ENCODE measurements around the gene EMC1. TPM values are rescaled to one million over a fixed set of nuclear protein-coding genes. Genes with fewer than 3 reads are reported as not detected.

EMC1 gene
- total and polyA plus RNA-seq, 2 donors (not counting 1 experiment from before 2014, with no cell fraction given): 33.3 to 78.1 TPM

DNA sequence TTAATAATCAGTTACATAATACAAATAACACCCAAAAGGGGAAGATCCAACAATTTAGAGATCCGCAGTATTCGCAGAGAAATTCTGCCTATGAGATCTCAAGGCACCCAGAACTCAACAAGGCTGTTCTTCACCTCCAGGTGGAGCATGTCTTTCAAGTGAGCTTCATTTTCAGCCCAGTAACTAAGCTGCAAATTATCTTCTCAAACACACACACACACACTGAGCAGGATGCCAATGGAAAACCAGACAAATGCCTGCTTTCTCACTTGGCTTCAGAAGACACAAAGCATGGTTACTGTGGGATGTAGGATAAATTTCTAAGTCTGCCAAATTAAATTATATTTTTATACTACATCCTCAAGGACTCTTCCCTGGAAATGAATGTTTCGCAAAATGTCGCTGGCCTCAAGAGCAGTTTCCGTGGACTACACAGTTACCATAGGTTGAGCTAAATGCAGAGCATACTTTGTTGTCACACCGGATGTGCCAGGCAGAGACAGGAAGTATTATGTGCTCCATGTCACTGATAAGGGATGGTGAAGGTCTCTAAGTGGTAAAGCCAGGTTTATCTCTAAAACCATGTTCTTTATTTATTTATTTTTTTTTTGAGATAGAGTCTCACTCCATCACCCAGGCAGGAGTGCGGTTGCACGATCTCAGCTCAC lies 71.6 kb downstream of the EMC1 start:
- no peak overlapping the region for H2AFZ ChIP-seq (ENCODE audit: low read length)
- no peak overlapping the region for H3K4me2 ChIP-seq (ENCODE audit: extremely low read depth, insufficient read depth, low read length)
- peaks cover 22% of the 10 kb centered on the region for H3K36me3 ChIP-seq (ENCODE audit: control insufficient read depth, insufficient read depth, low read length)
- no peaks in the 10 kb centered on the region for H3K9me3 ChIP-seq (ENCODE audit: control insufficient read depth, insufficient read depth, low read depth, low read length)
- no peaks in the 10 kb centered on the region for H3K79me2 ChIP-seq (ENCODE audit: control insufficient read depth, insufficient read depth, low read length)
- no peak overlapping the region for H3K9ac ChIP-seq (ENCODE audit: insufficient read depth, low read length)
- no peaks in the 10 kb centered on the region for H4K20me1 ChIP-seq (ENCODE audit: control insufficient read depth, extremely low read depth, insufficient read depth, low read length)
- H3K4me1 ChIP-seq (ENCODE audit: control insufficient read depth, extremely low read depth, insufficient read depth, low read length): no peaks in the 10 kb centered on the region
- no peak overlapping the region for H3K27ac ChIP-seq (ENCODE audit: insufficient read depth, low read length)
- TF ChIP-seq, protein P1, sequence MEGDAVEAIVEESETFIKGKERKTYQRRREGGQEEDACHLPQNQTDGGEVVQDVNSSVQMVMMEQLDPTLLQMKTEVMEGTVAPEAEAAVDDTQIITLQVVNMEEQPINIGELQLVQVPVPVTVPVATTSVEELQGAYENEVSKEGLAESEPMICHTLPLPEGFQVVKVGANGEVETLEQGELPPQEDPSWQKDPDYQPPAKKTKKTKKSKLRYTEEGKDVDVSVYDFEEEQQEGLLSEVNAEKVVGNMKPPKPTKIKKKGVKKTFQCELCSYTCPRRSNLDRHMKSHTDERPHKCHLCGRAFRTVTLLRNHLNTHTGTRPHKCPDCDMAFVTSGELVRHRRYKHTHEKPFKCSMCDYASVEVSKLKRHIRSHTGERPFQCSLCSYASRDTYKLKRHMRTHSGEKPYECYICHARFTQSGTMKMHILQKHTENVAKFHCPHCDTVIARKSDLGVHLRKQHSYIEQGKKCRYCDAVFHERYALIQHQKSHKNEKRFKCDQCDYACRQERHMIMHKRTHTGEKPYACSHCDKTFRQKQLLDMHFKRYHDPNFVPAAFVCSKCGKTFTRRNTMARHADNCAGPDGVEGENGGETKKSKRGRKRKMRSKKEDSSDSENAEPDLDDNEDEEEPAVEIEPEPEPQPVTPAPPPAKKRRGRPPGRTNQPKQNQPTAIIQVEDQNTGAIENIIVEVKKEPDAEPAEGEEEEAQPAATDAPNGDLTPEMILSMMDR (conservative IDR thresholded peaks at IDR 0.05 in 1 of 2, IDR thresholded peaks at IDR 0.05 in 1 of 2; ENCODE audit: low read depth in 1 of 2, low read length in 2 of 2): peak; percentile 17 to 39
- TF ChIP-seq EZH2 (IDR thresholded peaks at IDR 0.05; ENCODE audit: low read length, missing control alignments): no peak
- no peaks in the 10 kb centered on the region for H3K27me3 ChIP-seq (ENCODE audit: control insufficient read depth, insufficient read depth, low read length)
- peak; percentile 16 to 51 for DNase-seq (ENCODE audit: low read depth in 2 of 2)
- H3K4me3 ChIP-seq (replicated peaks in 1 of 4; ENCODE audit: control extremely low read depth in 1 of 4, insufficient read depth in 1 of 4, low read depth in 3 of 4, low read length in 4 of 4): no peak overlapping the region

DNA sequence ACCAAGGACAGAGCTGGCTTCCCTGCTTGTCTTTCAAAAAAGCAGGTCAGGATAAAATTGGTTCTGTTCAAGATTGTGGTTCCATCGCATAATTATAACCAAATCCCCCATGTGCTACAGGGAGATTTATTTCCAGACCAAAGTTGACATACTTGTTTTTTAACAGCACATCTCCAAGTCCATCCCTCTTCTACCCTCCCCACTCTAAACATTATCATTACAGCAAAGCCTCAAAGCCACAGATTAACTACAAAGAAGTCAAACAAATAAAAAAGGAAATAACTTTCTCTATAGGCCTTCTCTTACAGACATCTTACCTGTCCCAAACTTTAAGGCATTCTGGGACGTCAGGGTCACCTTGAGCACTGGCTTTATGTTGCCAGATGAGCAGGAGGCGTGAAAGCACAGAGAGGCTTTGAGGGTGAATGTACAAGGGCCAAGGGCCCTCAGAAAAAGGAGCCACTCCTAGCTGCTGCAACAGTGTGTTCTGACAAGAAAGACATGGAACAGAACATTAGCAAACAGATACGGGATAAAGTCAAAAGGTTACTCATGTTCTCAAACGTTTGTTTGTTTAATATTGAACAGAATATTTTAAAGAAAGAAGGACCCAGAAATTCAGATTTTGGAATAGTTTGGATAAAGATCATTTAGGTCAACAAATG lies 72.5 kb downstream of the EMC1 start:
- Histone ChIP-seq H3K4me1 (ENCODE audit: control insufficient read depth, extremely low read depth, insufficient read depth, low read length) (no peaks in the 10 kb centered on the region), H3K27me3 (ENCODE audit: control insufficient read depth, insufficient read depth, low read length) (no peaks in the 10 kb centered on the region), H4K20me1 (ENCODE audit: control insufficient read depth, extremely low read depth, insufficient read depth, low read length) (no peaks in the 10 kb centered on the region), H3K9me3 (ENCODE audit: control insufficient read depth, insufficient read depth, low read depth, low read length) (no peaks in the 10 kb centered on the region), H3K27ac (ENCODE audit: insufficient read depth, low read length) (no peak overlapping the region), H3K4me2 (ENCODE audit: extremely low read depth, insufficient read depth, low read length) (no peak overlapping the region), H3K79me2 (ENCODE audit: control insufficient read depth, insufficient read depth, low read length) (no peaks in the 10 kb centered on the region), H3K9ac (ENCODE audit: insufficient read depth, low read length) (no peak overlapping the region), H2AFZ (ENCODE audit: low read length) (no peak overlapping the region), H3K4me3 (replicated peaks in 1 of 4; ENCODE audit: control extremely low read depth in 1 of 4, insufficient read depth in 1 of 4, low read depth in 3 of 4, low read length in 4 of 4) (no peak overlapping the region), H3K36me3 (ENCODE audit: control insufficient read depth, insufficient read depth, low read length) (peaks cover 16% of the 10 kb centered on the region)
- TF ChIP-seq EZH2 (IDR thresholded peaks at IDR 0.05; ENCODE audit: low read length, missing control alignments): no peak
- TF ChIP-seq, protein P1 (conservative IDR thresholded peaks at IDR 0.05 in 1 of 2, IDR thresholded peaks at IDR 0.05 in 1 of 2; ENCODE audit: low read depth in 1 of 2, low read length in 2 of 2): no peak
- no peak for DNase-seq (ENCODE audit: low read depth in 2 of 2)

DNA sequence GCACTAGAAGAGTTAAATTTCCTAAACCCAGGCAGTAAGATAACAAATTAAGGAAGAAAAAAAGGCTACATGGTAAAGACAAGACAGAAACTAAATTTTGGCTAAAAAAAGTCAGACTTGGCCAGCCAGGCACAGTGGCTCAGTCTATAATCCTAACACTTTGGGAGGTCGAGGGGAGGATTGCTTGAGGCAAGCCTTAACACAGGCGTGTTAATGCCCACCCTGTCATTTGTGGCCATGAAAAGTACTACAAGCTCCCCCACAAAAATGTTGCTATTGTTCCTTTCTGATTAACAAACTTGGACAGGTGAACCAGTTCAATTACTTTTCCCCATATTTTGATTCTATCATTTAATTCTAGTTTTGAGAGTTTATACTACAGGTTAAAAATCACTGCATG lies 73.5 kb downstream of the EMC1 start:
- H4K20me1 ChIP-seq (ENCODE audit: control insufficient read depth, extremely low read depth, insufficient read depth, low read length): no peaks in the 10 kb centered on the region
- no peaks in the 10 kb centered on the region for H3K9me3 ChIP-seq (ENCODE audit: control insufficient read depth, insufficient read depth, low read depth, low read length)
- no peak for DNase-seq (ENCODE audit: low read depth in 2 of 2)
- no peak for TF ChIP-seq EZH2 (IDR thresholded peaks at IDR 0.05; ENCODE audit: low read length, missing control alignments)
- TF ChIP-seq, protein P1 (conservative IDR thresholded peaks at IDR 0.05 in 1 of 2, IDR thresholded peaks at IDR 0.05 in 1 of 2; ENCODE audit: low read depth in 1 of 2, low read length in 2 of 2): no peak
- no peak overlapping the region for H3K27ac ChIP-seq (ENCODE audit: insufficient read depth, low read length)
- no peaks in the 10 kb centered on the region for H3K79me2 ChIP-seq (ENCODE audit: control insufficient read depth, insufficient read depth, low read length)
- H3K4me2 ChIP-seq (ENCODE audit: extremely low read depth, insufficient read depth, low read length): no peak overlapping the region
- no peaks in the 10 kb centered on the region for H3K27me3 ChIP-seq (ENCODE audit: control insufficient read depth, insufficient read depth, low read length)
- peaks cover 20% of the 10 kb centered on the region for H3K36me3 ChIP-seq (ENCODE audit: control insufficient read depth, insufficient read depth, low read length)
- H2AFZ ChIP-seq (ENCODE audit: low read length): no peak overlapping the region
- H3K4me3 ChIP-seq (replicated peaks in 1 of 4; ENCODE audit: control extremely low read depth in 1 of 4, insufficient read depth in 1 of 4, low read depth in 3 of 4, low read length in 4 of 4): no peak overlapping the region
- no peak overlapping the region for H3K9ac ChIP-seq (ENCODE audit: insufficient read depth, low read length)
- H3K4me1 ChIP-seq (ENCODE audit: control insufficient read depth, extremely low read depth, insufficient read depth, low read length): no peaks in the 10 kb centered on the region
